ENCODE data around the gene SMARCD2. TPM values are rescaled to one million over a fixed set of nuclear protein-coding genes. Genes with fewer than 3 reads are reported as not detected.

The SMARCD2 gene
- total and polyA plus RNA-seq, 2 of the 13 experiments (the other 11 are each of a cell fraction or from before 2014, with no cell fraction given), result 122 to 150 TPM

DNA sequence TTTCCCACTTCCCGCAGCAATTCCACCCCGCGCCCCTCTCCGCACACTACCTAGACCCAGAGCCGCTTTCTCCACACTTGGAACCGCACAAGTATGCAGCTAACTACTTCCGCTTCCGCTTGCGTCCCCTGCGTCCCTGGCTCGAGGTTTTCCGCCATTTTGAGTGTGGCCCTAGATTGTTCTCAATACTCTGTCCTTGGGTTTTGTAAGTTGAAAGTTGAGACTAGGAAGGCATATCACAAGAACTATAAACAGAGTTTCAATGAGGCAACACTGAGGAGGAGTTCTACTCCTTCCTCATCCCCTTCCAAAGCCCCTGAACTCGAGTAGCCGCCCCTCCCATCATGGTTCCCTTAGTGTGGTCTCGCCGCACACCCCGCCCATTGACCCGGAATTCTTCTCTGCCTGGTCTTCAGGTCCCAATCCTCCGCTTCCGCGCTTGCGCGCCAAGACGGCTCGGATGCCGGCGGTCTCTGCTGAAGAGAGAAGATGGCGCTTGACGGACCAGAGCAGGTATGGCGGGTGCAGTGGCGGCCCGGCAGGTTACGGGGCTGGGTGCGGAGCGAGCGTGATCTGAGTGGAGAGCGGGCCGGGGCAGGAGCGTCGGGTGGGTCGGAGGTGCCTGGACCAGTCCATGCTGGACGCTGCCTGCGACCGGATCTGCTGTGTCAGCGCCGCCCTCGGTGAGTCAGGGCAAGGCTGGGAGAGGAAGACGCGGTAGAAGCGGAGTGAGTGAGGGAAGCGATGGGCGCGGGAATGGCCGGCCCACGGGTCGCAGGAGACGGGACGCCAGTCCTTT lies 15.3 kb downstream of the SMARCD2 start, which contains the start of the genes FTSJ3 and PSMC5 (continued):
- TF ChIP-seq, protein P1, sequence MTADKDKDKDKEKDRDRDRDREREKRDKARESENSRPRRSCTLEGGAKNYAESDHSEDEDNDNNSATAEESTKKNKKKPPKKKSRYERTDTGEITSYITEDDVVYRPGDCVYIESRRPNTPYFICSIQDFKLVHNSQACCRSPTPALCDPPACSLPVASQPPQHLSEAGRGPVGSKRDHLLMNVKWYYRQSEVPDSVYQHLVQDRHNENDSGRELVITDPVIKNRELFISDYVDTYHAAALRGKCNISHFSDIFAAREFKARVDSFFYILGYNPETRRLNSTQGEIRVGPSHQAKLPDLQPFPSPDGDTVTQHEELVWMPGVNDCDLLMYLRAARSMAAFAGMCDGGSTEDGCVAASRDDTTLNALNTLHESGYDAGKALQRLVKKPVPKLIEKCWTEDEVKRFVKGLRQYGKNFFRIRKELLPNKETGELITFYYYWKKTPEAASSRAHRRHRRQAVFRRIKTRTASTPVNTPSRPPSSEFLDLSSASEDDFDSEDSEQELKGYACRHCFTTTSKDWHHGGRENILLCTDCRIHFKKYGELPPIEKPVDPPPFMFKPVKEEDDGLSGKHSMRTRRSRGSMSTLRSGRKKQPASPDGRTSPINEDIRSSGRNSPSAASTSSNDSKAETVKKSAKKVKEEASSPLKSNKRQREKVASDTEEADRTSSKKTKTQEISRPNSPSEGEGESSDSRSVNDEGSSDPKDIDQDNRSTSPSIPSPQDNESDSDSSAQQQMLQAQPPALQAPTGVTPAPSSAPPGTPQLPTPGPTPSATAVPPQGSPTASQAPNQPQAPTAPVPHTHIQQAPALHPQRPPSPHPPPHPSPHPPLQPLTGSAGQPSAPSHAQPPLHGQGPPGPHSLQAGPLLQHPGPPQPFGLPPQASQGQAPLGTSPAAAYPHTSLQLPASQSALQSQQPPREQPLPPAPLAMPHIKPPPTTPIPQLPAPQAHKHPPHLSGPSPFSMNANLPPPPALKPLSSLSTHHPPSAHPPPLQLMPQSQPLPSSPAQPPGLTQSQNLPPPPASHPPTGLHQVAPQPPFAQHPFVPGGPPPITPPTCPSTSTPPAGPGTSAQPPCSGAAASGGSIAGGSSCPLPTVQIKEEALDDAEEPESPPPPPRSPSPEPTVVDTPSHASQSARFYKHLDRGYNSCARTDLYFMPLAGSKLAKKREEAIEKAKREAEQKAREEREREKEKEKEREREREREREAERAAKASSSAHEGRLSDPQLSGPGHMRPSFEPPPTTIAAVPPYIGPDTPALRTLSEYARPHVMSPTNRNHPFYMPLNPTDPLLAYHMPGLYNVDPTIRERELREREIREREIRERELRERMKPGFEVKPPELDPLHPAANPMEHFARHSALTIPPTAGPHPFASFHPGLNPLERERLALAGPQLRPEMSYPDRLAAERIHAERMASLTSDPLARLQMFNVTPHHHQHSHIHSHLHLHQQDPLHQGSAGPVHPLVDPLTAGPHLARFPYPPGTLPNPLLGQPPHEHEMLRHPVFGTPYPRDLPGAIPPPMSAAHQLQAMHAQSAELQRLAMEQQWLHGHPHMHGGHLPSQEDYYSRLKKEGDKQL (CRISPR knock-in tag; IDR thresholded peaks at IDR 0.05; ENCODE audit: low read depth), result no peak
- TF ChIP-seq THAP7 (CRISPR knock-in tag; IDR thresholded peaks at IDR 0.05) (peak; percentile 100), BRD4 (CRISPR knock-in tag; IDR thresholded peaks at IDR 0.05) (peak; percentile 93), NFE2L1 (CRISPR knock-in tag; IDR thresholded peaks at IDR 0.05; ENCODE audit: borderline replicate concordance) (peak; percentile 96; the same call in 1 of the 2 replicates), FOSL2 (CRISPR knock-in tag; IDR thresholded peaks at IDR 0.05) (peak; percentile 78), ZHX1 (CRISPR knock-in tag; IDR thresholded peaks at IDR 0.05; ENCODE audit: low read depth) (0 out of 2 replicates have a peak, but pooled peaks have one; percentile 77), NPAS2 (CRISPR knock-in tag; IDR thresholded peaks at IDR 0.05; ENCODE audit: borderline replicate concordance) (no peak), YY1 (IDR thresholded peaks at IDR 0.05; ENCODE audit: insufficient read depth, insufficient replicate concordance, low read depth, low read length) (peak; percentile 98), BRF2 (CRISPR knock-in tag; IDR thresholded peaks at IDR 0.05) (no peak), ZSCAN5A (CRISPR knock-in tag; IDR thresholded peaks at IDR 0.05; ENCODE audit: borderline replicate concordance) (no peak), DZIP1 (CRISPR knock-in tag; IDR thresholded peaks at IDR 0.05) (no peak), NONO (IDR thresholded peaks at IDR 0.05) (no peak), NONO (CRISPR knock-in tag; conservative IDR thresholded peaks at IDR 0.05) (peak; percentile 98)
